Putamen (tissue), 1 donor: Measurements from ENCODE around the gene TRPV6.

ENCODE experiments used
- DNase-seq: peaks from one replicate; pipeline ENCODE4 v3.0.0-alpha.2; 2016; ENCODE audit warnings: low spot score

The TRPV6 gene

GRCh38 chr7:142883145-142883544 is 2.4 kb downstream of the TRPV6 start:
- DNase-seq: no peak

- DNase-seq: no peak
Measured at GRCh38 chr7:142882338-142882678, 3.2 kb downstream of the TRPV6 start.

- DNase-seq: no peak
Measured at GRCh38 chr7:142881586-142882337, 3.8 kb downstream of the TRPV6 start.

GRCh38 chr7:142880876-142881505 is 4.6 kb downstream of the TRPV6 start:
- no peak for DNase-seq

GRCh38 chr7:142879060-142879459 is 6.5 kb downstream of the TRPV6 start:
- no peak for DNase-seq

GRCh38 chr7:142878315-142878714 is 7.2 kb downstream of the TRPV6 start:
- DNase-seq: no peak

- DNase-seq: no peak
Measured at GRCh38 chr7:142876991-142877910, 8.3 kb downstream of the TRPV6 start.

GRCh38 chr7:142876236-142876960 is 9.1 kb downstream of the TRPV6 start:
- no peak for DNase-seq

GRCh38 chr7:142875456-142875855 is 10.1 kb downstream of the TRPV6 start:
- no peak for DNase-seq

GRCh38 chr7:142874837-142875236 is 10.7 kb downstream of the TRPV6 start:
- DNase-seq: no peak

GRCh38 chr7:142874409-142874808 is 11.1 kb downstream of the TRPV6 start:
- no peak for DNase-seq

- no peak for DNase-seq
Measured at GRCh38 chr7:142873871-142874270, 11.7 kb downstream of the TRPV6 start.

GRCh38 chr7:142873281-142873784 is 12.2 kb downstream of the TRPV6 start:
- no peak for DNase-seq

- no peak for DNase-seq
Measured at GRCh38 chr7:142872106-142872675, 13.4 kb downstream of the TRPV6 start.

- DNase-seq: no peak
Measured at GRCh38 chr7:142871260-142872105, 14.1 kb downstream of the TRPV6 start.

GRCh38 chr7:142870566-142871259 is 14.8 kb downstream of the TRPV6 start:
- no peak for DNase-seq

- no peak for DNase-seq
Measured at GRCh38 chr7:142870147-142870559, 15.4 kb downstream of the TRPV6 start.

GRCh38 chr7:142869434-142869833 is 16.1 kb downstream of the TRPV6 start:
- no peak for DNase-seq

- no peak for DNase-seq
Measured at GRCh38 chr7:142868986-142869415, 16.5 kb downstream of the TRPV6 start.
